Aorta (tissue), 5 donors: ENCODE data around the gene DYNLT2. TPM values are rescaled to one million over a fixed set of nuclear protein-coding genes. Genes with fewer than 3 reads are reported as not detected.

Experiments
- ATAC-seq: fragments of 200-7000 bp; cut with Tn5 transposase; one replicate; pipeline ENCODE4 v1.9.1; 2022; ENCODE audit warnings: moderate library complexity; ENCODE audit not compliant: low FRiP score
- DNase-seq, 2 donors: peaks; one replicate each; pipeline ENCODE4 v3.0.0-alpha.2; 2020
- H3K27ac ChIP-seq, 2 donors: one replicate each; pipeline ENCODE4 v1.5.1; 2013; ENCODE audit warnings: low read length in 2 of 2, mild to moderate bottlenecking in 2 of 2, moderate library complexity in 2 of 2, control low read depth in 1 of 2, inconsistent platforms in 1 of 2, low read depth in 1 of 2
- H3K27me3 ChIP-seq, 2 donors: one replicate each; pipeline ENCODE4 v1.6.1; 2013; ENCODE audit warnings: control low read depth in 1 of 2, low read length in 1 of 2, mild to moderate bottlenecking in 1 of 2, moderate library complexity in 1 of 2; ENCODE audit not compliant: insufficient read depth in 2 of 2, control insufficient read depth in 1 of 2
- H3K36me3 ChIP-seq, 2 donors: one replicate each; pipeline ENCODE4 v1.6.1; 2013; ENCODE audit warnings: control low read depth in 1 of 2, low read length in 1 of 2, mild to moderate bottlenecking in 1 of 2; ENCODE audit not compliant: insufficient read depth in 2 of 2, control insufficient read depth in 1 of 2
- H3K4me1 ChIP-seq, 2 donors: one replicate each; pipeline ENCODE4 v1.6.1; 2013; ENCODE audit warnings: low read length in 2 of 2, control low read depth in 1 of 2, mild to moderate bottlenecking in 1 of 2, moderate library complexity in 1 of 2; ENCODE audit not compliant: insufficient read depth in 2 of 2, control insufficient read depth in 1 of 2
- H3K4me3 ChIP-seq, 2 donors: one replicate each; pipeline ENCODE4 v1.5.1; 2013; ENCODE audit warnings: low read length in 2 of 2, control low read depth in 1 of 2, mild to moderate bottlenecking in 1 of 2
- H3K9me3 ChIP-seq: one replicate; pipeline ENCODE4 v1.6.1; 2013; ENCODE audit warnings: mild to moderate bottlenecking, low read length; ENCODE audit not compliant: control insufficient read depth
- WGBS, 2 donors: extraction: QIAGEN DNeasy Blood & Tissue Kit; methylation state at CpG; one replicate each; pipeline ENCODE4 v1.1.7; 2013; 5-methylcytosine and 5-hydroxymethylcytosine counted together
- intact Hi-C, 2 donors: fragments of 100-400 bp; cut with DNase I; formaldehyde crosslinking; loops; one replicate each; pipeline versions ENCODE4 v1.14.2 to v1.15.0; 2022
- polyA plus RNA-seq, 2 donors: library from polyadenylated mRNA; stranded (reverse); fragments of 200-250 nt; gene quantifications; one replicate each; pipeline ENCODE4 v1.2.3, GENCODE V29; 2013
- total RNA-seq, 2 donors: library from RNA; stranded (reverse); fragmentation: NEBNext Ultra II Directional; extraction: Animal tissue kit (Norgen Biotek cat#: 25700); gene quantifications; one replicate each; pipeline ENCODE4 v1.2.1, GENCODE V29; 2021
- donor health status: healthy with polysubstance abuse.
- donor health status: Bipolar disorder and iron deficiency.
- donor health status: DM: no; HTN: no; CAD: no.
- donor health status: DM: no; HTN: no; CAD: no.
- donor health status: DM: yes; HTN: yes; CAD: no.

DYNLT2 gene
- total and polyA plus RNA-seq, 4 donors = 1.2 to 2.8 (median 1.7) TPM

GRCh38 chr6:169763308-169763707 lies 11.9 kb upstream of the DYNLT2 start:
- H3K27me3 ChIP-seq = no peaks in the 10 kb centered on the region
- no peaks in the 10 kb centered on the region for H3K4me1 ChIP-seq
- ATAC-seq (no peak), DNase-seq (no peak)
- no peaks in the 10 kb centered on the region for H3K9me3 ChIP-seq
- no peak overlapping the region for H3K4me3 ChIP-seq
- intact Hi-C loops = no loop called here
- no peak overlapping the region for H3K27ac ChIP-seq
- WGBS, 2 donors = 60 to 69% methylated on average over 10 of the region's 10 CpGs
- peaks cover 0 to 4% of the 10 kb centered on the region in 2 donors for H3K36me3 ChIP-seq

- Histone ChIP-seq H3K27ac (no peak overlapping the region), H3K9me3 (no peaks in the 10 kb centered on the region), H3K36me3 (no peaks in the 10 kb centered on the region), H3K27me3 (no peaks in the 10 kb centered on the region), H3K4me1 (peaks cover 1 to 4% of the 10 kb centered on the region in 2 donors), H3K4me3 (no peak overlapping the region)
- intact Hi-C loops = loop anchor here in 1 of 2 donors (10.0 kb wide), 2 partner anchors 50 to 800 kb away; partner anchors contain the start of genes C6orf120, PSMB1, TBP and WDR27
- DNase-seq (no peak), ATAC-seq (no peak)
- WGBS, 2 donors = 84 to 92% methylated on average over 6 of the region's 6 CpGs
These were observed 3.8 kb upstream of the DYNLT2 start for GRCh38 chr6:169755162-169755561.

GRCh38 chr6:169752074-169752623 lies 777 bp upstream of the DYNLT2 start:
- Histone ChIP-seq H3K4me1 (peaks cover 1 to 6% of the 10 kb centered on the region in 2 donors), H3K9me3 (no peaks in the 10 kb centered on the region), H3K4me3 (peak overlapping the region; percentile 44 to 46), H3K36me3 (no peaks in the 10 kb centered on the region), H3K27me3 (no peaks in the 10 kb centered on the region), H3K27ac (peak overlapping the region; percentile 78 to 94)
- DNase-seq = no peak
- intact Hi-C loops = loop anchor here in 1 of 2 donors (10.0 kb wide), 2 partner anchors 47 to 803 kb away; partner anchors contain the start of genes C6orf120, PSMB1, TBP and WDR27
- WGBS, 2 donors = 5 to 6% methylated on average over 19 of the region's 19 CpGs
- peak; percentile 58 for ATAC-seq

GRCh38 chr6:169746556-169746955 lies 4.8 kb downstream of the DYNLT2 start:
- Histone ChIP-seq H3K27ac (no peak overlapping the region), H3K4me3 (no peak overlapping the region), H3K27me3 (no peaks in the 10 kb centered on the region), H3K9me3 (no peaks in the 10 kb centered on the region), H3K36me3 (no peaks in the 10 kb centered on the region), H3K4me1 (peaks cover 0 to 6% of the 10 kb centered on the region in 2 donors)
- no peak for DNase-seq
- no peak for ATAC-seq
- whole genome bisulfite sequencing, 2 donors = 81 to 90% methylated on average over 1 of the region's 1 CpG
- intact Hi-C loops = no loop called here

GRCh38 chr6:169745405-169745804 lies 6.0 kb downstream of the DYNLT2 start:
- DNase-seq (no peak), ATAC-seq (no peak)
- WGBS, 2 donors = 84 to 93% methylated on average over 3 of the region's 3 CpGs
- Histone ChIP-seq H3K4me3 (no peak overlapping the region), H3K27ac (no peak overlapping the region), H3K4me1 (peaks cover 0 to 5% of the 10 kb centered on the region in 2 donors), H3K27me3 (no peaks in the 10 kb centered on the region), H3K9me3 (no peaks in the 10 kb centered on the region), H3K36me3 (no peaks in the 10 kb centered on the region)
- intact Hi-C loops = no loop called here

- no peak for ATAC-seq
- Histone ChIP-seq H3K4me1 (no peaks in the 10 kb centered on the region), H3K27me3 (no peaks in the 10 kb centered on the region), H3K9me3 (no peaks in the 10 kb centered on the region), H3K36me3 (no peaks in the 10 kb centered on the region), H3K27ac (no peak overlapping the region), H3K4me3 (no peak overlapping the region)
- no peak for DNase-seq
- intact Hi-C loops = no loop called here
These were observed 10.0 kb downstream of the DYNLT2 start for GRCh38 chr6:169741344-169741743.

- 84 to 87% methylated on average over 2 of the region's 2 CpGs for WGBS, 2 donors
- Histone ChIP-seq H3K27ac (no peak overlapping the region), H3K4me3 (no peak overlapping the region), H3K4me1 (no peaks in the 10 kb centered on the region), H3K9me3 (no peaks in the 10 kb centered on the region), H3K36me3 (no peaks in the 10 kb centered on the region), H3K27me3 (no peaks in the 10 kb centered on the region)
- ATAC-seq = no peak
- intact Hi-C loops = no loop called here
- DNase-seq = no peak
These were observed 12.3 kb downstream of the DYNLT2 start for GRCh38 chr6:169738976-169739529.

GRCh38 chr6:169738204-169738975 lies 13.0 kb downstream of the DYNLT2 start:
- no peaks in the 10 kb centered on the region for H3K27me3 ChIP-seq
- H3K36me3 ChIP-seq = no peaks in the 10 kb centered on the region
- no peaks in the 10 kb centered on the region for H3K9me3 ChIP-seq
- no peak for DNase-seq
- H3K4me1 ChIP-seq = no peaks in the 10 kb centered on the region
- no peak for ATAC-seq
- intact Hi-C loops = no loop called here
- H3K4me3 ChIP-seq = no peak overlapping the region
- 51 to 59% methylated on average over 9 of the region's 9 CpGs for WGBS, 2 donors
- H3K27ac ChIP-seq = no peak overlapping the region

- ATAC-seq (no peak), DNase-seq (no peak)
- no peaks in the 10 kb centered on the region for H3K9me3 ChIP-seq
- no peaks in the 10 kb centered on the region for H3K27me3 ChIP-seq
- H3K4me1 ChIP-seq = no peaks in the 10 kb centered on the region
- H3K4me3 ChIP-seq = no peak overlapping the region
- H3K27ac ChIP-seq = no peak overlapping the region
- intact Hi-C loops = no loop called here
- no peaks in the 10 kb centered on the region for H3K36me3 ChIP-seq
These were observed 21.4 kb downstream of the DYNLT2 start for GRCh38 chr6:169729961-169730360.
